HG03342 (cell line): ENCODE results near the gene STMP1.

Source experiments
- ATAC-seq: cut with Tn5 transposase; IDR thresholded peaks from one replicate; pipeline ENCODE4 v1.9.1; 2021; ENCODE audit warnings: mild to moderate bottlenecking, moderate library complexity; ENCODE audit not compliant: unreplicated experiment

STMP1 gene

DNA sequence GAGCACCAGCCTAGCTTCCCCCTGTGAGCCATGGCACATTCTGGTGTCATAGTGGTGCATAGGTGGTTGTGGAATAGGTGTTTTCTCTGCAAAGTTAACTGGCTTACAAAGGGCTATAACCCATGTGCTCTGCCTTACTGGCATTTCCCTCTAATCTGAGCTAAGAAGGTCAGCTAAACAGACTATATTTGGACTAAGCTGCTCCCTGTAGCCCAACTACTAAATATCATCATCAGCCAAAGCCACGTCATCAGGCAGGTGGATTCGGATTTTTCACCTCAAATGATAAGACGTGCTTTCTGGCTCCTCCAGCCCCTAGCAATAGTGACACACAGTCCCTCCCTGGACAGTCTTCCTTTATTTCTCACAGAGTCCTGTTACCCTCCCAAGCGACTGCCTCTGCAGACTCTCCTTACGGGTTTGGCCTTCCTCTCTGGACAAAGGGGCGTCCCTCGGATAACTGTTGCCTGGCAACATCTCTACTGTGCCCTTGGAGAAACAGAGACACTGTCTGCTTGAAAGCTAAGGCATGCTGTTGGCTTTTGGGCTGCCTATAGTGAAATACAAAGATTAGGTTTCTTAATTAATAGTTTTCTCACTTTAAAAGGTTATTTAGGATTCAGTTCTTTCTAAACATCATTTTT lies 56.6 kb downstream of the STMP1 start:
- ATAC-seq: no peak

DNA sequence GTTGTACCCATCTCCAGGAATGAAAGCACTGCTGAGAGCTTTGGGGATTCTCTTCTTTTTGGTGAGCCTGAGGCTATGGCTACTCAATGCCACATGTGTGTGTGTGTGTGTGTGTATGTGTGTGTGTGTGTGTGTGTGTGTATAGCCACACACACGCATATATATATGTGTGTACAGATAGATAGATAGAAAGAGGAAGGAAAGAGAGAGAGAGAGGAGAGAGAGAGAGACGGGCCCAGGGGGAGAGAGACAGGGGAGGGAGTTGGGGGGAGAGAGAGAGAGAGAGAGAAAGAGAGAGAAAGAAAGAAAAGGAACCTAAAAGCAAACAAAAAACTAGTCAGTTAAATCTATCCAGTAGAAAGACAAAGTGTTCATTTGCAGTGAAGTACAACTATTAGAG lies 57.4 kb downstream of the STMP1 start:
- no peak for ATAC-seq

DNA sequence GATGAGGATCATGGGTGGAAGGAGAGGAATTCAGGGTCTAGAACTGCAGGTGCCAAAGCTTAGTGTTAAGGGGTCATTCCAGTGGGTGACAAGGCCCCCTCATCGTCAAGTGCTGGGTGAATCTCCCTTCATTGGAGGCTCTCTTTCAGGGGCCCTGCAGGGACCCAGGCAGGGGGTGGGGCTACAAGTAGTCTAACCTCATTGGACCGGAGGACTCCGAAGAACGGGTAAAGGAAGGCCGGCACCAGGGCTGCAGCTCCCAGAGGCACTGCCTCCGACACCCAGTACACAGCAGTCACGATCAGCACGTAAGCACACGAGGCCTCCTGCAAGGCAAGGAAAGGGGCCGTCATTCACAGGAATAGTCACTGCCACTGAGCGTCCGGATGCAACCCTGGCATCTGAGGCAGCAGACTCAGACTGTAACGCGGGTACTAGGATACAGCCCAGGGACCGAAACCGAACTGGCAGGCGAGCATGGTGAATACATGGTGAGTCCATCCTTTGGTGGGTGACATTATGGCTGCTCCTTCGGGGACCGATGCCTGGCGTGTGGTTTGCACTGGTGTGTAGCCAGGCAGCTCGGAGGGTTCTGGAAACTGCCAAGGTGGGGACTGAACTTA lies 59.0 kb downstream of the STMP1 start:
- ATAC-seq: no peak

DNA sequence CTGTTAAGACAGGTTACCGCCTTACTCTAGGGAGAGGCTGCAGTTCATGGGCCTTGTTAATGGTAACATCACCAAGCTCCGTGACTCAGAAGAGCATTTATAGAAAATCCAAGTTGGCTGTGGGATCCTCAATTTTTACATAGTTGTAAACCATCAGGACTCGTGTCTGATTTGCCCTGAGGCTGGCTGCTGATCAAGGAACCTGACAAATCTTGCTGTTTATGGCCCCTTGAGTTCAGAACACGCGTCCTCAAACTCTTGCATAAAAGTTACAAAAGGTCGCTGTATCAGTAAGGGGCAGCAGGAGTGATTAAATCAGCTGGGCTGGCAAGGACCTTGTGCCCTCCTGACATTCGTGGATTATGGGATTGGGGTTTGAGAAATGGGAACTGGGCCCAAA lies 61.1 kb downstream of the STMP1 start:
- no peak for ATAC-seq
